Large intestine (tissue), 3 donors: ENCODE data around the gene LASP1NB.
"Not testable (repeated sequence)": the region's sequence is repeated elsewhere in the genome, so short reads cannot be mapped to it uniquely, and the experiment has no call there.

Experiments used
- DNase-seq, 2 donors: peaks; one replicate each; pipeline versions ENCODE4 v3.0.0 to v3.0.0-alpha.2; 2013
- H3K27ac ChIP-seq: one replicate; pipeline ENCODE4 v1.5.1; 2013; ENCODE audit warnings: low read length
- H3K27me3 ChIP-seq: 2 replicates; pipeline ENCODE4 v1.6.1; 2013; ENCODE audit warnings: low read length; ENCODE audit not compliant: control insufficient read depth, insufficient read depth
- H3K36me3 ChIP-seq: 2 replicates; pipeline ENCODE4 v1.6.1; 2013; ENCODE audit warnings: low read length; ENCODE audit not compliant: control insufficient read depth, insufficient read depth
- H3K4me1 ChIP-seq: one replicate; pipeline ENCODE4 v1.6.1; 2013; ENCODE audit warnings: low read length; ENCODE audit not compliant: control insufficient read depth, insufficient read depth
- H3K4me3 ChIP-seq: one replicate; pipeline ENCODE4 v1.5.1; 2013; ENCODE audit warnings: low read length
- H3K9me3 ChIP-seq: one replicate; pipeline ENCODE4 v1.6.1; 2013; ENCODE audit warnings: mild to moderate bottlenecking, low read depth, low read length, moderate library complexity; ENCODE audit not compliant: control insufficient read depth
- WGBS: methylation state at CpG from one replicate; pipeline ENCODE4 v1.1.5; 2013; ENCODE audit warnings: low lambda C conversion rate; ENCODE audit not compliant: insufficient coverage; 5-methylcytosine and 5-hydroxymethylcytosine counted together

LASP1NB gene

GRCh38 chr17:38939987-38940386, 14.6 kb downstream of the LASP1NB start:
- no peaks in the 10 kb centered on the region for H3K9me3 ChIP-seq
- H3K36me3 ChIP-seq = no peaks in the 10 kb centered on the region
- no peaks in the 10 kb centered on the region for H3K4me1 ChIP-seq
- no peaks in the 10 kb centered on the region for H3K27me3 ChIP-seq
- H3K4me3 ChIP-seq = no peak overlapping the region
- H3K27ac ChIP-seq = no peak overlapping the region
- DNase-seq = no peak

- H3K36me3 ChIP-seq = no peaks in the 10 kb centered on the region
- H3K4me1 ChIP-seq = no peaks in the 10 kb centered on the region
- no peaks in the 10 kb centered on the region for H3K9me3 ChIP-seq
- H3K27ac ChIP-seq = no peak overlapping the region
- H3K27me3 ChIP-seq = no peaks in the 10 kb centered on the region
- no peak for DNase-seq
- WGBS = no CpG with 5 or more reads among the region's 1 CpG
- no peak overlapping the region for H3K4me3 ChIP-seq
Measured at GRCh38 chr17:38940404-38940803, 15.0 kb downstream of the LASP1NB start.

- no peak overlapping the region for H3K4me3 ChIP-seq
- no peak overlapping the region for H3K27ac ChIP-seq
- no peaks in the 10 kb centered on the region for H3K9me3 ChIP-seq
- DNase-seq = no peak
- WGBS = no CpG with 5 or more reads among the region's 4 CpGs
- no peaks in the 10 kb centered on the region for H3K27me3 ChIP-seq
- H3K4me1 ChIP-seq = no peaks in the 10 kb centered on the region
- H3K36me3 ChIP-seq = no peaks in the 10 kb centered on the region
Measured at GRCh38 chr17:38942696-38943334, 17.4 kb downstream of the LASP1NB start.

- 40% methylated on average over 2 of the region's 8 CpGs for WGBS
- Histone ChIP-seq H3K27ac (no peak overlapping the region), H3K4me3 (no peak overlapping the region), H3K36me3 (no peaks in the 10 kb centered on the region), H3K27me3 (no peaks in the 10 kb centered on the region), H3K9me3 (no peaks in the 10 kb centered on the region), H3K4me1 (no peaks in the 10 kb centered on the region)
- DNase-seq = no peak
Measured at GRCh38 chr17:38943607-38944006, 18.2 kb downstream of the LASP1NB start.

- no peak overlapping the region for H3K4me3 ChIP-seq
- H3K27ac ChIP-seq = no peak overlapping the region
- H3K36me3 ChIP-seq = no peaks in the 10 kb centered on the region
- H3K27me3 ChIP-seq = no peaks in the 10 kb centered on the region
- H3K9me3 ChIP-seq = no peaks in the 10 kb centered on the region
- no peak for DNase-seq
- WGBS = no CpG with 5 or more reads among the region's 2 CpGs
- H3K4me1 ChIP-seq = no peaks in the 10 kb centered on the region
Measured at GRCh38 chr17:38947189-38947588, 21.8 kb downstream of the LASP1NB start.

DNA sequence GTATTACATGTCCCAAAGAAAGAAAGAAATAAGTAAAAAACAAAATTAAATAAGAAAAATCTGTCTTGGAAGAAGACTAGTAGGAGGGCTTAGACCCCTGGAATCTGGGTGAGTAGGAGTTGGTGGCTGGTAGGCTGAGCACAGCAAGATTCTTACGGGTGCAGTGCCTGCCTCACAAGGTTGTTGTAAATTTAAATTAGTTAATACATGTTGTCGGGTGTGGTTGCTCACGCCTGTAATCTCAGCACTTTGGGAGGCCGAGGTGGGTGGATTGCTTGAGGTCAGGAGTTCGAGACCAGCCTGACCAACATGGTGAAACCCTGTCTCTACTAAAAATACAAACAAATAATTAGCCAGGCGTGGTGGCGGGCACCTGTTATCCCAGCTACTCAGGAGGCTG, 28.4 kb downstream of the LASP1NB start:
- DNase-seq, H3K4me3 ChIP-seq, H3K27me3 ChIP-seq, H3K9me3 ChIP-seq, H3K4me1 ChIP-seq, H3K36me3 ChIP-seq, H3K27ac ChIP-seq: not testable (repeated sequence)
- WGBS = no CpG with 5 or more reads among the region's 7 CpGs

- no peaks in the 10 kb centered on the region for H3K9me3 ChIP-seq
- no peak for DNase-seq
- no peaks in the 10 kb centered on the region for H3K36me3 ChIP-seq
- no peak overlapping the region for H3K27ac ChIP-seq
- no peaks in the 10 kb centered on the region for H3K27me3 ChIP-seq
- H3K4me3 ChIP-seq = no peak overlapping the region
- 17% methylated on average over 1 of the region's 1 CpG for WGBS
- no peaks in the 10 kb centered on the region for H3K4me1 ChIP-seq
Measured at GRCh38 chr17:38958326-38958725, 32.9 kb downstream of the LASP1NB start.

DNA sequence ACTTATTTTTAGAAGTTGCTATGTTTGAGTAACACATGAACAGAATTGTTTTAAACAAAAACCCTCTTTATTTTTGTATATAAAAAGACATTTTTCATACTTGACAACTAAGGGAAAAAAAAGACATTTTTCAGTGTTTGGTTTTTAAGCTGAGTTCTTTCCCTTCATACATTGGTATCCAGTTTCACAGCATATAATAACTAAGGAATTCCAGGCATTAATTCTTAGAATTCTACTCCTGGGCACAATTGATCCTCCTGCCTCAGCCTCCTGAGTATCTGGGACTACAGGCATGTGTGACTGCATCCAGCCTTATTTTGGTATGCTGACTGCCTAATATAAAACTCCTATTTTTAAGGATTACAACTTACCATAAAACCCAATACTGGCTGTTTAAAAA, 33.3 kb downstream of the LASP1NB start:
- no peaks in the 10 kb centered on the region for H3K9me3 ChIP-seq
- H3K4me3 ChIP-seq = no peak overlapping the region
- no peak for DNase-seq
- no peaks in the 10 kb centered on the region for H3K4me1 ChIP-seq
- no peaks in the 10 kb centered on the region for H3K27me3 ChIP-seq
- H3K27ac ChIP-seq = no peak overlapping the region
- no peaks in the 10 kb centered on the region for H3K36me3 ChIP-seq

DNA sequence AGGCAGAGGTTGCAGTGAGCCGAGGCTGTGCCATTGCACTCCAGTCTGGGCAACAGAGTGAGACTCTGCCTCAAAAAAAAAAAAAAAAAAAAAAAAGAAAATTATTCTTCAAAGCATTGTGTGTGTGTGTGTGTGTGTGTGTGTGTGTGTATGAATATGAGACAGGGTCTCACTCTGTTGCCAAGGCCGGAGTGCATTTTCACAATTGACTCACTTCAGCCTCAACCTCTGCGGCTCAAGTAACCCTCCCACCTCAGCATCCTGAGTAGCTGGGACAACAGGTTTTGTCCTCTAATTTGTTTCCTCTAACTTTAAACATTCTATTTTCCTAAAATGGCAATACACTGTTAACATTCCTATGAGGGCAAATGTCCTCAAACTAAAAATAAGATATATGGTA, 34.1 kb downstream of the LASP1NB start:
- H3K4me1 ChIP-seq = no peaks in the 10 kb centered on the region

DNA sequence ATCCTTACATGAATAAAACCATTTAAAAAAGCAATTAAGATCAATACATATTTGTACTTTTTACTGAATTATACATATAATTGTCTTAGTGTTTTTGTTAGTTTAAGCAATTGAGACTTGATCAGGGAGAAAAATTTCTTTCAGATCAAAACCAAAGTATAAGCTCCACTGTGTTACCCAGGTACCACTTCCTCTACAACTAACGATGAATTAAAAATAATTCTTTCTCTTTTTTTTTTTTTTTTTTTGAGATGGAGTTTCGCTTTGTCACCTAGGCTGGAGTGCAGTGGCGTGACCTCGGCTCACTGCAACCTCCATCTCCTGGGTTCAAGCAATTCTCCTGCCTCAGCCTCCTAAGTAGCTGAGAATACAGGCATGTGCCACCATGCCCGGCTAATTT, 35.0 kb downstream of the LASP1NB start:
- H3K36me3 ChIP-seq = no peaks in the 10 kb centered on the region
- no peak overlapping the region for H3K4me3 ChIP-seq
- no peaks in the 10 kb centered on the region for H3K9me3 ChIP-seq
- no peaks in the 10 kb centered on the region for H3K27me3 ChIP-seq
- WGBS = no CpG with 5 or more reads among the region's 5 CpGs
- no peak for DNase-seq
- no peak overlapping the region for H3K27ac ChIP-seq
- no peaks in the 10 kb centered on the region for H3K4me1 ChIP-seq

More for the DNA sequence above, 34.1 kb downstream of the LASP1NB start:
- Histone ChIP-seq H3K27me3 (no peaks in the 10 kb centered on the region), H3K36me3 (no peaks in the 10 kb centered on the region), H3K9me3 (no peaks in the 10 kb centered on the region), H3K27ac (no peak overlapping the region), H3K4me3 (no peak overlapping the region)
- no CpG with 5 or more reads among the region's 3 CpGs for WGBS
- no peak for DNase-seq

- WGBS = 66% methylated on average over 4 of the region's 4 CpGs
- no peak overlapping the region for H3K27ac ChIP-seq
Measured at GRCh38 chr17:38961413-38961812, 36.0 kb downstream of the LASP1NB start.

More at GRCh38 chr17:38961413-38961812, 36.0 kb downstream of the LASP1NB start:
- no peaks in the 10 kb centered on the region for H3K4me1 ChIP-seq
- no peaks in the 10 kb centered on the region for H3K27me3 ChIP-seq
- no peaks in the 10 kb centered on the region for H3K9me3 ChIP-seq
- no peak for DNase-seq
- H3K4me3 ChIP-seq = no peak overlapping the region
- H3K36me3 ChIP-seq = no peaks in the 10 kb centered on the region
